Body of pancreas (tissue), 4 donors: ENCODE data around the gene CACNA2D3.

Source experiments
- POLR2A ChIP-seq, 3 donors: fragments of 450-650 bp; IDR thresholded peaks; one replicate each; pipeline ENCODE4 v1.6.1; 2016; ENCODE audit warnings: antibody characterized with exemption in 3 of 3, mild to moderate bottlenecking in 2 of 3
- TF ChIP-seq, protein P1 (sequence below), 7 experiments: fragments of 450-650 bp in 4 of 7; fragments of 200-600 bp in 3 of 7; sonication (generic) in 3 of 7; IDR thresholded peaks; one replicate each; pipeline ENCODE4 v1.5.1; 2016 to 2019; ENCODE audit warnings: antibody characterized with exemption in 7 of 7

- TF ChIP-seq, protein P1, sequence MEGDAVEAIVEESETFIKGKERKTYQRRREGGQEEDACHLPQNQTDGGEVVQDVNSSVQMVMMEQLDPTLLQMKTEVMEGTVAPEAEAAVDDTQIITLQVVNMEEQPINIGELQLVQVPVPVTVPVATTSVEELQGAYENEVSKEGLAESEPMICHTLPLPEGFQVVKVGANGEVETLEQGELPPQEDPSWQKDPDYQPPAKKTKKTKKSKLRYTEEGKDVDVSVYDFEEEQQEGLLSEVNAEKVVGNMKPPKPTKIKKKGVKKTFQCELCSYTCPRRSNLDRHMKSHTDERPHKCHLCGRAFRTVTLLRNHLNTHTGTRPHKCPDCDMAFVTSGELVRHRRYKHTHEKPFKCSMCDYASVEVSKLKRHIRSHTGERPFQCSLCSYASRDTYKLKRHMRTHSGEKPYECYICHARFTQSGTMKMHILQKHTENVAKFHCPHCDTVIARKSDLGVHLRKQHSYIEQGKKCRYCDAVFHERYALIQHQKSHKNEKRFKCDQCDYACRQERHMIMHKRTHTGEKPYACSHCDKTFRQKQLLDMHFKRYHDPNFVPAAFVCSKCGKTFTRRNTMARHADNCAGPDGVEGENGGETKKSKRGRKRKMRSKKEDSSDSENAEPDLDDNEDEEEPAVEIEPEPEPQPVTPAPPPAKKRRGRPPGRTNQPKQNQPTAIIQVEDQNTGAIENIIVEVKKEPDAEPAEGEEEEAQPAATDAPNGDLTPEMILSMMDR (IDR thresholded peaks at IDR 0.05): no peak
- no peak for TF ChIP-seq POLR2A (IDR thresholded peaks at IDR 0.05)
Observed at GRCh38 chr3:54131890-54132289, 9.5 kb downstream of the CACNA2D3 start.
